ENCODE results near the gene CXCL6. TPM values are rescaled to one million over a fixed set of nuclear protein-coding genes. Genes with fewer than 3 reads are reported as not detected.

CXCL6 gene
- total RNA-seq, 1 donor from 2014 or later = 35.3 TPM

- DNase-seq (ENCODE audit: extremely low spot score, unreplicated experiment) = no peak
- Mint-ChIP-seq H3K4me1 (ENCODE audit: unreplicated experiment) (peaks cover 16% of the 10 kb centered on the region), H3K36me3 (ENCODE audit: unreplicated experiment) (peaks cover 10% of the 10 kb centered on the region), H3K27ac (ENCODE audit: unreplicated experiment) (no peak overlapping the region), H3K9me3 (ENCODE audit: unreplicated experiment) (peaks cover 4% of the 10 kb centered on the region), H3K27me3 (ENCODE audit: unreplicated experiment) (peaks cover 6% of the 10 kb centered on the region), H3K4me3 (ENCODE audit: unreplicated experiment) (no peak overlapping the region)
- TF ChIP-seq CTCF (IDR thresholded peaks at IDR 0.05) = no peak
Observed at GRCh38 chr4:73844806-73845205, 8.3 kb downstream of the CXCL6 start.

- Mint-ChIP-seq H3K4me1 (ENCODE audit: unreplicated experiment) (peaks cover 18% of the 10 kb centered on the region), H3K27me3 (ENCODE audit: unreplicated experiment) (peaks cover 6% of the 10 kb centered on the region), H3K9me3 (ENCODE audit: unreplicated experiment) (no peaks in the 10 kb centered on the region), H3K36me3 (ENCODE audit: unreplicated experiment) (peaks cover 4% of the 10 kb centered on the region), H3K27ac (ENCODE audit: unreplicated experiment) (no peak overlapping the region), H3K4me3 (ENCODE audit: unreplicated experiment) (no peak overlapping the region)
- no peak for TF ChIP-seq CTCF (IDR thresholded peaks at IDR 0.05)
- no peak for DNase-seq (ENCODE audit: extremely low spot score, unreplicated experiment)
Observed at GRCh38 chr4:73847526-73848182, 11.2 kb downstream of the CXCL6 start.

- no peak overlapping the region for H3K4me3 Mint-ChIP-seq (ENCODE audit: unreplicated experiment)
- no peak for TF ChIP-seq CTCF (IDR thresholded peaks at IDR 0.05)
- H3K27ac Mint-ChIP-seq (ENCODE audit: unreplicated experiment) = no peak overlapping the region
- H3K4me1 Mint-ChIP-seq (ENCODE audit: unreplicated experiment) = peaks cover 21% of the 10 kb centered on the region
- no peaks in the 10 kb centered on the region for H3K36me3 Mint-ChIP-seq (ENCODE audit: unreplicated experiment)
- H3K9me3 Mint-ChIP-seq (ENCODE audit: unreplicated experiment) = no peaks in the 10 kb centered on the region
- peaks cover 6% of the 10 kb centered on the region for H3K27me3 Mint-ChIP-seq (ENCODE audit: unreplicated experiment)
- DNase-seq (ENCODE audit: extremely low spot score, unreplicated experiment) = no peak
Observed at GRCh38 chr4:73848183-73848777, 11.8 kb downstream of the CXCL6 start.

GRCh38 chr4:73850261-73850970 lies 13.9 kb downstream of the CXCL6 start:
- no peak for TF ChIP-seq CTCF (IDR thresholded peaks at IDR 0.05)
- no peak overlapping the region for H3K4me3 Mint-ChIP-seq (ENCODE audit: unreplicated experiment)
- no peaks in the 10 kb centered on the region for H3K36me3 Mint-ChIP-seq (ENCODE audit: unreplicated experiment)
- H3K27ac Mint-ChIP-seq (ENCODE audit: unreplicated experiment) = no peak overlapping the region
- DNase-seq (ENCODE audit: extremely low spot score, unreplicated experiment) = no peak
- H3K4me1 Mint-ChIP-seq (ENCODE audit: unreplicated experiment) = peaks cover 27% of the 10 kb centered on the region
- H3K9me3 Mint-ChIP-seq (ENCODE audit: unreplicated experiment) = no peaks in the 10 kb centered on the region
- no peaks in the 10 kb centered on the region for H3K27me3 Mint-ChIP-seq (ENCODE audit: unreplicated experiment)

- H3K27me3 Mint-ChIP-seq (ENCODE audit: unreplicated experiment) = no peaks in the 10 kb centered on the region
- no peaks in the 10 kb centered on the region for H3K36me3 Mint-ChIP-seq (ENCODE audit: unreplicated experiment)
- TF ChIP-seq CTCF (IDR thresholded peaks at IDR 0.05) = no peak
- H3K4me1 Mint-ChIP-seq (ENCODE audit: unreplicated experiment) = peaks cover 36% of the 10 kb centered on the region
- H3K27ac Mint-ChIP-seq (ENCODE audit: unreplicated experiment) = no peak overlapping the region
- H3K4me3 Mint-ChIP-seq (ENCODE audit: unreplicated experiment) = no peak overlapping the region
- no peaks in the 10 kb centered on the region for H3K9me3 Mint-ChIP-seq (ENCODE audit: unreplicated experiment)
- no peak for DNase-seq (ENCODE audit: extremely low spot score, unreplicated experiment)
Observed at GRCh38 chr4:73851293-73851692, 14.8 kb downstream of the CXCL6 start.
